GM23338 (cell line): ENCODE measurements around the gene NHLH2. TPM values are rescaled to one million over a fixed set of nuclear protein-coding genes. Genes with fewer than 3 reads are reported as not detected.

Experiments
- ATAC-seq: fragments of 200-7000 bp; cut with Tn5 transposase; 3 replicates; pipeline ENCODE4 v1.9.1; 2020
- DNase-seq: peaks from one replicate; pipeline ENCODE4 v3.0.0-alpha.2; 2015; ENCODE audit warnings: low spot score
- H2AFZ ChIP-seq: fragments of 200-600 bp; sonication (generic); 2 replicates; pipeline ENCODE4 v1.8.0; 2016; ENCODE audit warnings: antibody characterized with exemption, mild to moderate bottlenecking, moderate library complexity
- H3F3A ChIP-seq: fragments of 200-600 bp; sonication (generic); replicated peaks from 2 replicates; pipeline ENCODE4 v1.8.0; 2017; ENCODE audit warnings: antibody characterized with exemption, mixed run types, low read depth
- H3K27ac ChIP-seq: fragments of 200-600 bp; sonication (generic); 2 replicates; pipeline ENCODE4 v1.6.1; 2016; ENCODE audit warnings: low read depth
- H3K27me3 ChIP-seq: fragments of 200-600 bp; sonication (generic); 2 replicates; pipeline ENCODE4 v1.8.0; 2016; ENCODE audit warnings: mild to moderate bottlenecking, mixed run types, moderate library complexity; ENCODE audit not compliant: insufficient read depth
- H3K36me3 ChIP-seq: fragments of 200-600 bp; sonication (generic); 2 replicates; pipeline ENCODE4 v1.8.0; 2016; ENCODE audit warnings: mild to moderate bottlenecking; ENCODE audit not compliant: insufficient read depth
- H3K4me1 ChIP-seq: fragments of 200-600 bp; sonication (generic); 2 replicates; pipeline ENCODE4 v1.8.0; 2016; ENCODE audit warnings: mild to moderate bottlenecking, moderate library complexity; ENCODE audit not compliant: insufficient read depth
- H3K4me2 ChIP-seq: fragments of 200-600 bp; sonication (generic); 2 replicates; pipeline ENCODE4 v1.7.1; 2017; ENCODE audit warnings: mixed run types
- H3K4me3 ChIP-seq: fragments of 200-600 bp; sonication (generic); 2 replicates; pipeline ENCODE4 v1.6.1; 2016; ENCODE audit warnings: mixed run types
- H3K79me2 ChIP-seq: fragments of 200-600 bp; sonication (generic); replicated peaks from 2 replicates; pipeline ENCODE4 v1.8.0; 2017; ENCODE audit warnings: mild to moderate bottlenecking; ENCODE audit not compliant: insufficient read depth
- H3K9me2 ChIP-seq: fragments of 200-600 bp; sonication (generic); 2 replicates; pipeline ENCODE4 v1.8.0; 2017; ENCODE audit not compliant: insufficient read depth
- H4K20me1 ChIP-seq: fragments of 200-600 bp; sonication (generic); replicated peaks from 2 replicates; pipeline ENCODE4 v1.8.0; 2017; ENCODE audit warnings: mild to moderate bottlenecking; ENCODE audit not compliant: insufficient read depth
- H3K27ac Mint-ChIP-seq: 2 replicates; pipeline ENCODE4 v1.8.0; 2020; ENCODE audit warnings: inconsistent platforms, mild to moderate bottlenecking, moderate library complexity, mixed read lengths
- H3K27me3 Mint-ChIP-seq: 3 replicates; pipeline ENCODE4 v1.8.0; 2022; ENCODE audit warnings: low read depth, mild to moderate bottlenecking, moderate library complexity, mixed read lengths, inconsistent platforms; ENCODE audit not compliant: insufficient read depth, poor library complexity
- H3K36me3 Mint-ChIP-seq: 3 replicates; pipeline ENCODE4 v1.8.0; 2021; ENCODE audit warnings: low read depth, mild to moderate bottlenecking, inconsistent platforms, moderate library complexity, mixed read lengths
- H3K4me1 Mint-ChIP-seq: 3 replicates; pipeline ENCODE4 v1.8.0; 2020; ENCODE audit warnings: mild to moderate bottlenecking, inconsistent platforms, mixed read lengths
- H3K4me3 Mint-ChIP-seq: 3 replicates; pipeline ENCODE4 v1.8.0; 2021; ENCODE audit warnings: moderate library complexity, mild to moderate bottlenecking, inconsistent platforms, mixed read lengths
- H3K9me3 Mint-ChIP-seq: 3 replicates; pipeline ENCODE4 v1.8.0; 2020; ENCODE audit warnings: moderate library complexity, mild to moderate bottlenecking, inconsistent platforms, mixed read lengths
- CREB1 ChIP-seq: fragments of 250-450 bp; sonication (Bioruptor Pico); IDR thresholded peaks from 2 replicates; pipeline ENCODE4 v1.5.0; 2020; ENCODE audit warnings: low read depth, mild to moderate bottlenecking, moderate library complexity
- CTCF ChIP-seq, 2 experiments: fragments of 200-600 bp in 1 of 2; sonication (generic) in 1 of 2; conservative IDR thresholded peaks; 2 replicates each; pipeline versions ENCODE4 v1.5.1 to v1.6.1; 2016 to 2017; ENCODE audit warnings: antibody characterized with exemption in 2 of 2, low read depth in 2 of 2, mild to moderate bottlenecking in 2 of 2, moderate library complexity in 1 of 2
- ETS1 ChIP-seq: IDR thresholded peaks from 2 replicates; pipeline ENCODE4 v1.6.1; 2016; ENCODE audit warnings: antibody characterized with exemption
- EZH2 ChIP-seq: fragments of 200-600 bp; sonication (generic); IDR thresholded peaks from one replicate; pipeline ENCODE4 v1.8.0; 2017; ENCODE audit warnings: antibody characterized with exemption, mild to moderate bottlenecking, low read depth; ENCODE audit not compliant: unreplicated experiment
- EZH2phosphoT487 ChIP-seq: fragments of 200-600 bp; sonication (generic); IDR thresholded peaks from one replicate; pipeline ENCODE4 v1.8.1; 2018; ENCODE audit warnings: antibody characterized with exemption; ENCODE audit not compliant: unreplicated experiment
- JUNB ChIP-seq: IDR thresholded peaks from one replicate; pipeline ENCODE4 v1.6.1; 2016; ENCODE audit warnings: antibody characterized with exemption; ENCODE audit not compliant: unreplicated experiment
- NANOG ChIP-seq: IDR thresholded peaks from 2 replicates; pipeline ENCODE4 v1.6.1; 2016; ENCODE audit warnings: antibody characterized with exemption, borderline replicate concordance
- POLR2AphosphoS5 ChIP-seq: IDR thresholded peaks from 2 replicates; pipeline ENCODE4 v1.6.1; 2016; ENCODE audit warnings: antibody characterized with exemption, low read depth
- STAT1 ChIP-seq: IDR thresholded peaks from one replicate; pipeline ENCODE4 v1.6.1; 2016; ENCODE audit warnings: antibody characterized with exemption; ENCODE audit not compliant: unreplicated experiment
- ZNF114 ChIP-seq: fragments of 250-450 bp; sonication (Bioruptor Pico); IDR thresholded peaks from 2 replicates; pipeline ENCODE4 v1.5.0; 2020; ENCODE audit warnings: mild to moderate bottlenecking, moderate library complexity
- ZNF331 ChIP-seq: fragments of 250-450 bp; sonication (Bioruptor Pico); IDR thresholded peaks from 2 replicates; pipeline ENCODE4 v1.5.0; 2020; ENCODE audit warnings: low read depth, mild to moderate bottlenecking, moderate library complexity
- polyA plus RNA-seq: library from polyadenylated mRNA; unstranded; fragments of >200 nt; fragmentation: Nextera tagmentation; extraction: Ambion mirVana; gene quantifications from 2 replicates; pipeline ENCODE4 v1.2.1, GENCODE V29; 2016
- total RNA-seq: library from RNA; depleted of rRNA; stranded (reverse); fragments of >200 nt; shearing (Covaris generic); gene quantifications from 2 replicates; pipeline ENCODE4 v1.2.3, GENCODE V29; 2014
- TF ChIP-seq, protein P1 (sequence below): IDR thresholded peaks from one replicate; pipeline ENCODE4 v1.6.1; 2018; ENCODE audit warnings: antibody characterized with exemption; ENCODE audit not compliant: unreplicated experiment

The NHLH2 gene
- total and polyA plus RNA-seq, 2 experiments from 2014 or later = 1.7 to 1.9 TPM

DNA sequence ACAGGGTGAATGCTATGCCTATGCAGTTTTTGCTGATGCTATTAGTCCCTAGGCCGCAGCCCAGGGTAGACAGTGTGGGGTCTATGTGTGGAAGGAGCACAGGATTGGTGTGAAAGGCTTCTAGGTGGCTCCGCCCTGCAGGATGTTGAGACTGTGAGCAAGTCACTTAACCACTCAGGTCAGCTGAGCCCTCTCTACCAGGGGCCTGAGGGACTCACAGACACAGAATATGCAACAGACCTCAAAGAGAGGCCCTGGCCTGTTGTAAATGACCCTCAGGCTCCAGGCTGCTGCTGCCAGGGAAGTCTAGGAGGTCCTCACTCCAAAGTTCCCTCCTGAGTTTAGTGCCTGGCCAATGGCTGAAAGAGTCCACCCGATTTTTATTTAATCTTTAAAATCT, 11.0 kb downstream of the NHLH2 start (continued):
- no peak for TF ChIP-seq CTCF (conservative IDR thresholded peaks at IDR 0.05; ENCODE audit: low read depth in 2 of 2)
- no peak for TF ChIP-seq JUNB
- TF ChIP-seq CREB1 (CRISPR knock-in tag) = no peak

DNA sequence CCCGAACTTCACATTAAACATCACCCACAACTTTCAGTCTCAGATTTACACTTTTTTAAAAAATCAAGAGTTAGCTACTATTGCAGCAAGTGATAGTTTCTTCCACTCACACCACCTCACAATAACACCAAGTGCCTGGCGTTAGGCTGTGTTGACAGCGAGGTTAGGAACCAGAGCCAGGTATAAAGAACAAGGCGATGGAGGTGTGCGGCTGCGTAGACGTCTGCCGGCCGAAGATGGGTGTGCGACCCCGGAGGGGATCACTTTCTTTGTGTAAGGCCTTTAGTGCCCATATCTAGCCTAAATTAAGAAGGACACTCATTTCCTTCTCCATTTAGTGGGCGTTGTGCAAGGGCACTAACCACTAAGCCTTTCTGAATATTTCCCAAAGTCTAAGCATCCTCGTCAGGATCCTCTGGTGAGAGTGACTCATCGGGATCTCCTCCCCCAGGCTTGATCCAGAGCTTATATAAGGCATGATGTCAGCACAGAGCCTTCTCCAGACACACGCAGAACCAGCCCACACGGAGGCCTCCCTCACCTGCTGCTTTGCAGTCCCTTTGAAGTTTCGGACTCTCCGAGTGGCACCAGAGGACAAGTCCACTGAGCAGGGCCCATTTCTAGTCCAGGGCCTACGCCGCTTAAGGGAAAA, 11.8 kb downstream of the NHLH2 start:
- Histone ChIP-seq H3K79me2 (no peaks in the 10 kb centered on the region), H3K9me2 (no peaks in the 10 kb centered on the region), H3K36me3 (no peaks in the 10 kb centered on the region), H3K27me3 (peaks cover 32% of the 10 kb centered on the region), H3K27ac (no peak overlapping the region), H4K20me1 (no peaks in the 10 kb centered on the region; the same call in 1 of the 2 replicates), H3K4me3 (peak overlapping the region; percentile 87), H2AFZ (peak overlapping the region; percentile 97), H3K4me2 (peak overlapping the region; percentile 99), H3K4me1 (peaks cover 32% of the 10 kb centered on the region), H3F3A (no peaks in the 10 kb centered on the region; the same call in 1 of the 2 replicates)
- peak; percentile 15 for ATAC-seq
- H3K4me1 Mint-ChIP-seq = peaks cover 42% of the 10 kb centered on the region
- peaks cover 20% of the 10 kb centered on the region for H3K27me3 Mint-ChIP-seq
- H3K27ac Mint-ChIP-seq = no peak overlapping the region
- no peaks in the 10 kb centered on the region for H3K36me3 Mint-ChIP-seq
- DNase-seq = peak; percentile 14
- no peaks in the 10 kb centered on the region for H3K9me3 Mint-ChIP-seq
- peak overlapping the region; percentile 70 for H3K4me3 Mint-ChIP-seq
- TF ChIP-seq ZNF114 (no peak), STAT1 (no peak), ETS1 (no peak), POLR2AphosphoS5 (no peak), ZNF331 (CRISPR knock-in tag) (no peak), EZH2 (no peak), JUNB (no peak), EZH2phosphoT487 (no peak), CTCF (conservative IDR thresholded peaks at IDR 0.05; ENCODE audit: low read depth in 2 of 2) (no peak), NANOG (no peak)
- TF ChIP-seq, protein P1, sequence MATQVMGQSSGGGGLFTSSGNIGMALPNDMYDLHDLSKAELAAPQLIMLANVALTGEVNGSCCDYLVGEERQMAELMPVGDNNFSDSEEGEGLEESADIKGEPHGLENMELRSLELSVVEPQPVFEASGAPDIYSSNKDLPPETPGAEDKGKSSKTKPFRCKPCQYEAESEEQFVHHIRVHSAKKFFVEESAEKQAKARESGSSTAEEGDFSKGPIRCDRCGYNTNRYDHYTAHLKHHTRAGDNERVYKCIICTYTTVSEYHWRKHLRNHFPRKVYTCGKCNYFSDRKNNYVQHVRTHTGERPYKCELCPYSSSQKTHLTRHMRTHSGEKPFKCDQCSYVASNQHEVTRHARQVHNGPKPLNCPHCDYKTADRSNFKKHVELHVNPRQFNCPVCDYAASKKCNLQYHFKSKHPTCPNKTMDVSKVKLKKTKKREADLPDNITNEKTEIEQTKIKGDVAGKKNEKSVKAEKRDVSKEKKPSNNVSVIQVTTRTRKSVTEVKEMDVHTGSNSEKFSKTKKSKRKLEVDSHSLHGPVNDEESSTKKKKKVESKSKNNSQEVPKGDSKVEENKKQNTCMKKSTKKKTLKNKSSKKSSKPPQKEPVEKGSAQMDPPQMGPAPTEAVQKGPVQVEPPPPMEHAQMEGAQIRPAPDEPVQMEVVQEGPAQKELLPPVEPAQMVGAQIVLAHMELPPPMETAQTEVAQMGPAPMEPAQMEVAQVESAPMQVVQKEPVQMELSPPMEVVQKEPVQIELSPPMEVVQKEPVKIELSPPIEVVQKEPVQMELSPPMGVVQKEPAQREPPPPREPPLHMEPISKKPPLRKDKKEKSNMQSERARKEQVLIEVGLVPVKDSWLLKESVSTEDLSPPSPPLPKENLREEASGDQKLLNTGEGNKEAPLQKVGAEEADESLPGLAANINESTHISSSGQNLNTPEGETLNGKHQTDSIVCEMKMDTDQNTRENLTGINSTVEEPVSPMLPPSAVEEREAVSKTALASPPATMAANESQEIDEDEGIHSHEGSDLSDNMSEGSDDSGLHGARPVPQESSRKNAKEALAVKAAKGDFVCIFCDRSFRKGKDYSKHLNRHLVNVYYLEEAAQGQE = no peak
